HG02970 (cell line): ENCODE results near the gene EGLN1.
"Not testable (repeated sequence)": the region's sequence is repeated elsewhere in the genome, so short reads cannot be mapped to it uniquely, and the experiment has no call there.

Source experiments
- ATAC-seq: cut with Tn5 transposase; IDR thresholded peaks from one replicate; pipeline ENCODE4 v1.9.1; 2021; ENCODE audit warnings: mild to moderate bottlenecking, moderate library complexity, moderate number of reproducible peaks; ENCODE audit not compliant: unreplicated experiment, low FRiP score

The EGLN1 gene

DNA sequence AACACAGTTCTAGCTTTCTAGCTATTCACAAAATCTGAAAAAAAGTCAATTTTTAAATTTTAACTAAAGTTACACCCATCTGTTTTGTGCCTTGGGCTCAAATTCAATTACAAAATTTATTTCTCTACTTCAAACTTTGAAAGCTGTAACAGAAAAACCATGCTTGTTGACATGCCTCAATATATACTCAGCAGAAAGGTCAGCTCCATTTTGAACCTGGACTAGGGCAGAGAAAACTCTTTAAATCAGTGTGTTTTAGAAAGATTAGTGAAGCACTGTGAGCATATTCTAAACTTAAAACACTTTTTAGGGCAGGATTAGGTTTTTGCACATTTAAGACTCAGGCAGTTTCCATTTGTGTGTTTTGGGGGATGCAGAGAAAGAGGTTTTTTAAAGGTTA is 49.6 kb downstream of the EGLN1 start:
- no peak for ATAC-seq

DNA sequence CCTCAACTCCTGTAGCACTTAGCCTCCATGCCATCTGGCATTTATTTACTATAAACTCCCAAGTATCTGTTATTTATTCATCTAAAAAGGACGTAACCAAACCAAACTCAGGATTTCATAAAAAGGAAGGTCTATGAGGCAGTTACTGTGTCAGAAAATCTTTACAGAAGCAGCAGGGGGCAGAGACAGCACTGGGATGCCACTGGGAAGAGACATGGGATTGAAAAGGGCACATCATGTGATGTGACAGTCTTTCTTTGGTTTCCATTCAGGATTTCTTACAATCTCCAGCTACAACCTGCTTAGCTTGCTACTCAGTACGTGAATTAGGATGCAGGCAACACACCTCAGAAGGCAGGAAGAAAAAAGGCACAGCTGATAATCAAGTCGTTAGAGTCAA is 52.8 kb downstream of the EGLN1 start:
- ATAC-seq: no peak

GRCh38 chr1:231364192-231364591 is 57.9 kb downstream of the EGLN1 start:
- no peak for ATAC-seq

DNA sequence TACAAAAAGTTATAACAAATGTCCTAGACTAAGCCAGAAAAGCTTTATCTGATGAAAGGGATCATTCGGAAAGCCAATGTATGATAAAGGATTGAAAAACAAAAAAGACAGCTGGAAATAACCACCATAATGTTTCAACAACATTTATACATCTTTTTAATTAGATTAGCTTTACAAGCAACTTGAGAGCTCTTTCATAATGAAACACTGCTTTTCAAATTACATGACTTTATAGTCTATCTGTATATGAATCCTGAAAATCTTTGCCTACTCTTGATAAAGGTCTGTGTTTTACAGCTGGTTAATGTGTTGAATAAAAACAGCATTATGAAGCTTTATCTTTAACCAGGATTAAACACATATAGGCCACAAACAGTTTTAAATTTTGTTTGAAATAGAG is 58.5 kb downstream of the EGLN1 start:
- ATAC-seq: no peak

DNA sequence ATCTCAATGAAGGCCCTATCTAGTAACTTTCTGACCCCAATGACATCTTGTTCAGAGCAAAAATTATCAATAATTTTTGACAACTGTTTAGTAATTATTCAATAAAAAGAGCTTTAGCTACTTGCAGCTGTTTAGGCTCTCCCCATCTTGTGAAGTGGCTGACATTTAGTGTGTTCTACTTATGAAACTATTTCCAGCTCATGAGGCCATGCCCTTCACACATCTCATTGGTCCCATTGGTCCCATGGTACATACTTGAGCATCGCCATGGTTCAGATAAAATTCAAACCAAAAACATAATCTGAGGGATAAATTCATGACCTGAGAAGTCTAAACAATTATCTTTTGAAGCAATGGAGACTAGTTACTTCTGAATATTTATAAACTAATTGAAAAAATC is 59.8 kb downstream of the EGLN1 start:
- no peak for ATAC-seq

GRCh38 chr1:231359113-231359512 is 63.0 kb downstream of the EGLN1 start:
- ATAC-seq: no peak

- ATAC-seq: peak; percentile 66
Observed at GRCh38 chr1:231357831-231358354, 64.2 kb downstream of the EGLN1 start.

GRCh38 chr1:231357187-231357772 is 64.8 kb downstream of the EGLN1 start:
- ATAC-seq: no peak

- no peak for ATAC-seq
Observed at GRCh38 chr1:231355171-231355570, 66.9 kb downstream of the EGLN1 start.

DNA sequence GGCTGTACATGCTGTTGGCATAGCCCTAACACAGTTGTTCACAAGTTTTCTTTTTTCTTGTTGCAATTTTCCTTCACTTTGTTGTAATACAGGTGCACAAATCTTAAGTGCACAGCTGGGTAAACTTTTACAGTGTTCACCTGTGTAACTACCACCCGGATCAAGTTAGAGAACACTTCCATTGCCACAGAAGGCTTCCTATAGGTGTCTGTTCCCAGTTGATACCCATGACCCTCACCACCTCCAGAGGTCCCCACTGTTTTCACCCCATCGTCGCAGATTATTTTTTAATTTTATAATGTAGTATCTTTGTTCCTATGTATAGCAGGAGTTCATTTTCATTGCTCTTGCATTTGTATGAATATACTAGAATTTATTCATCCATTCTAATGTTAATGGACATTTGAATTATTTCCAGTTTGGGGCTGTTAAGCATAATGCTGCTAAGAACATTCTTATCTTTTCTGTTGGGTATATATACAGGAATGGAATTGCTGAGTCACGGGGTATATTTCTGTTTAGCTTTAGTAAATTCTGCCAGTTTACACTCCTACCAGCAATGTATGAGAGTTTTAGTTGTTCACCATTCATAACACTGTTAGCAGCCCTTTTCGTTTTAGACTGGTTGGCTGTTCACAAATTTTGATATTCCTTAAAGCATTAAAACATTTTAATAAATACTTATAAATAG is 67.6 kb downstream of the EGLN1 start:
- no peak for ATAC-seq

- ATAC-seq: no peak
Observed at GRCh38 chr1:231353086-231353485, 69.0 kb downstream of the EGLN1 start.

DNA sequence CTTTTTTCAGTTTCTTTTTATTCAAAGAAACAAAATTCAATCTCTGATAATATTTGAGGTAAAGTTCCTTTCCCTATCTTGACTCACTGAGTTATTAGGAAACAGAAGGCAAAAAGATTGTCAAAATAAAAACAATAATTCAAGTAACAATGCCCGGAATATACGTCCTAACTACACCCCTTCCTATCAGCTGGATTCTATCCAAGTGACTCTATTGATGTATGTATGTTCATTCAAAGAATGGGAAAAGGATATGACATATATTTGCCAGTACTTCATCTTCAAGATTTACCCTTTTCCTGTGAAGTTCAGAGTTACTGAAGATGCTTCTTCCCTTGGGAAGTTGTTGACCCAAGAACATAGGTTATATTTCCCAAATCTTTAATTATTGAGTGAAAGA is 70.3 kb downstream of the EGLN1 start:
- ATAC-seq: no peak

- not testable (repeated sequence) for ATAC-seq
Observed at GRCh38 chr1:231348856-231349255, 73.2 kb downstream of the EGLN1 start.

DNA sequence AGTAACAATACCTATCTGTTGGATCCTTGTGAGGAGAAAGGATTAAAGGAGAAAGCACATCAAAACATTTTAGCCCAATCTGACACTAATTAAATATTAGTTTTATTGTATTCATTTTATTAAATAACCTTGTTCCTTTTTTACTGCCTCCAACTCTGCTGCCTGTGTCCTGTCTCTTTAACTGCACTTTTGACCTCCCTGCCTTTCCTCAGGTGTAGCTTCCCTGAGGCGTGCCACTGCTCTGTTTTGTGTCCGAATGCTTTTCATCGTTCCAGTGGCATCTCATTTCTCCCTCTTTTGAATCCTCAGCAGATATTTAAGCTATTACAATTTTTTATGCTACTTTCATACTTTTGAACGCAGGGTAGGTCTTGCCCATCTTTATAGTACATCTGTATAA is 73.6 kb downstream of the EGLN1 start:
- ATAC-seq: no peak

GRCh38 chr1:231347961-231348360 is 74.1 kb downstream of the EGLN1 start:
- no peak for ATAC-seq

DNA sequence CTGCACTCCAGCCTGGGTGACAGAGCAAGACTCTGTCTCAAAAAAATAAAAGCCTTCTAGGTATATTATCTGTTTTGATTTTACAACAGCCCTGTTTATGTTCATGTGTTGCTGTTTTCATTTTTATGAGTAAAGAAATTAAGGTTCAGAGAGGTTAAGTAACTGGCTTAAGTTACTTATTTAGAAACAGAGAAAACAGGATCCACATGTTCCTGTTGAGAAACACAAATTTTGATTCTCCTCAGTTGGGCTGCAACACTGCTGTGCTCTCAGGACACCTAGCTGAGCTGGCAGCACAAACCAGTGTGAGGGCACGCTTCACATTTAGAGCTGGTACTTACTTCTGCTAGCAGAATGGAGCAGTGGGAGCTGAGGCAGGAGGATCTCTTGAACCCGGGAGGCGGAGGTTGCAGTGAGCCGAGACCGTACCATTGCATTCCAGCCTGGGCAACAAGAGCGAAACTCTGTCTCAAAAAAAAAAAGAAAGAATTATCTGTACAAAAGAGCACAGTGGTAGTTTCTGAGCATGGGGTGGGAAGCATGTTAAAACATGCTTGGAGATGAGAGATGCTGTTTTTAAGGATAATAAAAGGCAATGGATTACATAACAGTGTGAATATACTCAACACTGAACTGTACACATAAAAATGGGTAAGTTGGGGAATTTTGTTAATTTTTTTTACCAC is 81.6 kb downstream of the EGLN1 start:
- no peak for ATAC-seq

- ATAC-seq: peak; percentile 1
Observed at GRCh38 chr1:231338270-231339128, 83.6 kb downstream of the EGLN1 start, which contains the start of gene SPRTN. SPRTN (plus strand) TSS chr1:231338293; CDS start chr1:231338384, 91 bp downstream.

DNA sequence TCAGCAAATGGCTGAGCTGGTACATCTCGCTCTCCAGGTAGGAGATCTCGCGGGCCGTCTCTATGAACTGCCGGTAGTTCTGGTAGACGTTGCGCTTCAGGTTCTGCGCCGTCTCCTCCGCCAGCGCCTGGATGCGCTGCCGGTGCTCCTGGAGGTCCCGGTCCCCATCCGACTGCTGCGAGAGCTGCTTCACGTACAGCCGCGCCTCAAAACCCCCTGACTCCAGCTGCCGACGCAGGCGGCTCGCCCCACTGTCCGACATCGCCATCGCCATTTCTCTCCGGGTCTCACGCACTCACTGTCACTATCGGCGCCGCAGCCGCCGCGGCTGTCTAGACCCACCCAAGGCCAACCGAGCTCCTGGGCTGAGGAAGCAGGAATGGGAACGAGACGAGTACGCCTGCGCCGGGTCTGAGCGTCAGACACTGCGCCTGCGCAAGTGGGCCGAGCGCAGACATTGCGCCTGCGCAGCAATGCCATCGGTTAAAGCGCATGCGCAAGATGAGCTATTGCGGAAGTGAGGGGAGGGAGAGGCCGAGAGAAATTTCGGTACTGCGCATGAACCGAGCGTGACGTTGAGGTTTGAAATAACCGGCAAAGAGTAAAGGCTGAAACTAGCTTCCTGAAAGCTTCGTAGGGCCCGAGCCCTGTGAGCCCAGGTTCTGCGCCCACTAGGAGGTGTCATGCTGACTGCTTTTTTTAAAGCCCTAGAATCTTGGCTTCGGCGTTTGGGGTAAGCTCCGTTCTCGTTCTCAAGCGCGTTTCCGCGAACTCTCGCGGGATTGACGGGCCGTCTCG is 84.4 kb downstream of the EGLN1 start, which contains the start of gene EXOC8:
EXOC8 (minus strand) TSS at position 381 of the 798 bp plus-strand sequence; CDS start at position 274, 107 bp downstream.
- peak; percentile 85 for ATAC-seq

- ATAC-seq: no peak
Observed at GRCh38 chr1:231337043-231337471, 85.0 kb downstream of the EGLN1 start.
